GM12801 (cell line): ENCODE measurements around the gene KLK13.

ENCODE experiments used
- CTCF ChIP-seq: IDR thresholded peaks from one replicate; pipeline ENCODE4 v1.5.1; 2011; ENCODE audit warnings: control low read depth; ENCODE audit not compliant: insufficient read length; ENCODE audit errors: extremely low read depth

KLK13 gene

GRCh38 chr19:51009061-51009891, 55.6 kb downstream of the KLK13 start:
- no peak for TF ChIP-seq CTCF

DNA sequence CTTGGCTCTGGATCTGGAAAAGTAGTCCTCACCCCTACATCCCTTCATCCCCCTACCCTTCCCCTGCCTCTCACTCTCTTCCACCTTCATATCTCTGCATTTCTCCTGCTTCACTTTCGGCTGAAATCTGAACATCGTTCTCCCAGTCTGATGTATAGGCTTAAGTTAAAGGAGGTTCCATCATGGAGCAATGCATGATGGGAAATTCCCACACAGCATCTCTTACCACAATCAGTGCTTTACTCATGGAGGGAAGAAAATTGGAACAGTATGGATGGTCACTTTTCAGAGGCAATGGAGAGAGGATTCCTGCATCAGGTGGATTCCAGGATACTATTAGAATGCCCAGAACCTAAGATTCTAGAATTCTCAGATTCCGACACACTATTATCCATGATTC, 57.4 kb downstream of the KLK13 start:
- no peak for TF ChIP-seq CTCF

DNA sequence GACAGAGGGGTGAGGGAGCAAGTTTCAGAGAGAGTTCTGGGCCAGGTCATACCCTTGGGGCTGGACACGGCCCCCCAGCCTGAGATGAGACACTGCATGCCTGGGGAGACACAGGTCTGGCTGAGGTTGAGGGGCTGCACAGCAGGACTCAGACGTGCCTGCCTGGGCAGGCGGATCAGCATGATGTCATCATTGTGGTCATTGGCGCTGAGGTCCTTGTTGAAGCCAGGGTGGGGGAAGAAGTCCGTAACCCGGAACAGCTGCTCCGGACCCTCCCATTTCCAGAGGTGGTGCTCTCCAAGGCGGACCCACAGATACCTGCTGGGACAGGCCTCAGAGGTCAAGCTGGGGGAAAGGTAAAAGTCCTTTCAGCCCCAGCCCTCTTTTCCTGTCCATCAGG, 58.5 kb downstream of the KLK13 start:
- no peak for TF ChIP-seq CTCF
